H9 (cell line): ENCODE measurements around the gene SELE. TPM values are rescaled to one million over a fixed set of nuclear protein-coding genes. Genes with fewer than 3 reads are reported as not detected.

ENCODE experiments used
- DNase-seq: peaks from one replicate; pipeline ENCODE4 v3.0.0-alpha.2; 2017
- H2AFZ ChIP-seq: one replicate; pipeline ENCODE4 v1.6.1; 2013; ENCODE audit warnings: mild to moderate bottlenecking, low read length, control low read depth, moderate library complexity
- H2AK5ac ChIP-seq: 2 replicates; pipeline ENCODE4 v1.6.1; 2013; ENCODE audit warnings: low read length, control low read depth, mixed read lengths; ENCODE audit not compliant: insufficient read length
- H2BK120ac ChIP-seq: one replicate; pipeline ENCODE4 v1.6.1; 2013; ENCODE audit warnings: low read depth, mild to moderate bottlenecking, low read length, control low read depth, inconsistent platforms; ENCODE audit not compliant: poor library complexity, severe bottlenecking
- H2BK12ac ChIP-seq: 2 replicates; pipeline ENCODE4 v1.6.1; 2013; ENCODE audit warnings: low read length, control low read depth, mixed read lengths, low read depth; ENCODE audit not compliant: insufficient read length
- H2BK15ac ChIP-seq: 2 replicates; pipeline ENCODE4 v1.6.1; 2013; ENCODE audit warnings: low read depth, low read length, control low read depth
- H2BK20ac ChIP-seq: one replicate; pipeline ENCODE4 v1.6.1; 2013; ENCODE audit warnings: low read depth, mild to moderate bottlenecking, low read length, control low read depth, inconsistent platforms; ENCODE audit not compliant: poor library complexity, severe bottlenecking
- H2BK5ac ChIP-seq: 2 replicates; pipeline ENCODE4 v1.6.1; 2013; ENCODE audit warnings: low read length, control low read depth, mixed read lengths; ENCODE audit not compliant: insufficient read length
- H3K14ac ChIP-seq: 2 replicates; pipeline ENCODE4 v1.6.1; 2013; ENCODE audit warnings: low read length, control low read depth; ENCODE audit not compliant: insufficient read depth
- H3K18ac ChIP-seq: 2 replicates; pipeline ENCODE4 v1.6.1; 2013; ENCODE audit warnings: low read depth, mild to moderate bottlenecking, mixed read lengths, low read length, control low read depth; ENCODE audit not compliant: insufficient read length
- H3K23ac ChIP-seq: 2 replicates; pipeline ENCODE4 v1.6.1; 2013; ENCODE audit warnings: low read length, control low read depth, mixed read lengths, low read depth; ENCODE audit not compliant: insufficient read length
- H3K23me2 ChIP-seq: 2 replicates; pipeline ENCODE4 v1.6.1; 2013; ENCODE audit warnings: low read depth, mild to moderate bottlenecking, mixed read lengths, low read length, control low read depth; ENCODE audit not compliant: insufficient read length, poor library complexity, severe bottlenecking
- H3K27ac ChIP-seq: 2 replicates; pipeline ENCODE4 v1.5.1; 2013; ENCODE audit warnings: low read length, control low read depth, mixed read lengths, low read depth; ENCODE audit not compliant: insufficient read length
- H3K27me3 ChIP-seq: 2 replicates; pipeline ENCODE4 v1.6.1; 2013; ENCODE audit warnings: low read length, control low read depth, inconsistent platforms; ENCODE audit not compliant: insufficient read depth
- H3K4ac ChIP-seq: 2 replicates; pipeline ENCODE4 v1.6.1; 2013; ENCODE audit warnings: low read depth, mild to moderate bottlenecking, control low read depth, inconsistent platforms, low read length, moderate library complexity
- H3K4me1 ChIP-seq: 2 replicates; pipeline ENCODE4 v1.6.1; 2013; ENCODE audit warnings: low read length, control low read depth, inconsistent platforms; ENCODE audit not compliant: insufficient read depth
- H3K4me2 ChIP-seq: 2 replicates; pipeline ENCODE4 v1.6.1; 2013; ENCODE audit warnings: low read length, control low read depth, mixed read lengths; ENCODE audit not compliant: insufficient read length, insufficient read depth
- H3K56ac ChIP-seq: 2 replicates; pipeline ENCODE4 v1.6.1; 2013; ENCODE audit warnings: low read depth, mild to moderate bottlenecking, mixed read lengths, low read length, control low read depth; ENCODE audit not compliant: insufficient read length
- H3K79me1 ChIP-seq: 2 replicates; pipeline ENCODE4 v1.6.1; 2013; ENCODE audit warnings: low read depth, mild to moderate bottlenecking, moderate library complexity, low read length, control low read depth, inconsistent platforms; ENCODE audit not compliant: insufficient read depth, poor library complexity, severe bottlenecking
- H3K79me2 ChIP-seq: 2 replicates; pipeline ENCODE4 v1.6.1; 2013; ENCODE audit warnings: low read length, control low read depth, inconsistent platforms; ENCODE audit not compliant: insufficient read depth
- H3K9ac ChIP-seq: 2 replicates; pipeline ENCODE4 v1.6.1; 2013; ENCODE audit warnings: low read length, control low read depth, mixed read lengths; ENCODE audit not compliant: insufficient read length; ENCODE audit errors: extremely low read depth
- H3K9me3 ChIP-seq: one replicate; pipeline ENCODE4 v1.6.1; 2013; ENCODE audit warnings: low read depth, low read length, inconsistent platforms; ENCODE audit not compliant: control insufficient read depth
- H3T11ph ChIP-seq: one replicate; pipeline ENCODE4 v1.6.1; 2013; ENCODE audit warnings: mild to moderate bottlenecking, low read length, control low read depth, inconsistent platforms
- H4K20me1 ChIP-seq: one replicate; pipeline ENCODE4 v1.6.1; 2013; ENCODE audit not compliant: control insufficient read depth, insufficient read length, insufficient read depth
- H4K5ac ChIP-seq: 2 replicates; pipeline ENCODE4 v1.6.1; 2013; ENCODE audit warnings: low read depth, mild to moderate bottlenecking, mixed read lengths, low read length, control low read depth; ENCODE audit not compliant: insufficient read length
- H4K8ac ChIP-seq: replicated peaks from 2 replicates; pipeline ENCODE4 v1.6.1; 2013; ENCODE audit warnings: low read length, control low read depth, mixed read lengths, low read depth; ENCODE audit not compliant: insufficient read length
- H4K91ac ChIP-seq: 2 replicates; pipeline ENCODE4 v1.6.1; 2013; ENCODE audit warnings: low read depth, mild to moderate bottlenecking, moderate library complexity, mixed read lengths, low read length, control low read depth; ENCODE audit not compliant: insufficient read length
- H3K27ac Mint-ChIP-seq, 3 experiments: 2 replicates in 2 of 3; 3 replicates in 1 of 3; pipeline ENCODE4 v1.8.0; 2020 to 2021; ENCODE audit warnings: mixed read lengths in 3 of 3, mild to moderate bottlenecking in 1 of 3, moderate library complexity in 1 of 3
- H3K27me3 Mint-ChIP-seq: 2 replicates; pipeline ENCODE4 v1.8.0; 2021; ENCODE audit warnings: low read depth, mild to moderate bottlenecking, moderate library complexity, mixed read lengths
- H3K36me3 Mint-ChIP-seq, 3 experiments: 2 replicates in 2 of 3; 3 replicates in 1 of 3; pipeline ENCODE4 v1.8.0; 2020 to 2021; ENCODE audit warnings: low read depth in 3 of 3, mixed read lengths in 3 of 3; ENCODE audit not compliant: insufficient read depth in 1 of 3
- H3K4me1 Mint-ChIP-seq, 2 experiments: 2 replicates each; pipeline ENCODE4 v1.8.0; 2020; ENCODE audit warnings: mixed read lengths in 2 of 2
- H3K4me3 Mint-ChIP-seq, 2 experiments: 2 replicates in 1 of 2; 3 replicates in 1 of 2; pipeline ENCODE4 v1.8.0; 2020 to 2021; ENCODE audit warnings: mild to moderate bottlenecking in 2 of 2, mixed read lengths in 2 of 2, moderate library complexity in 1 of 2
- H3K9me3 Mint-ChIP-seq, 2 experiments: 2 replicates in 1 of 2; 3 replicates in 1 of 2; pipeline ENCODE4 v1.8.0; 2020; ENCODE audit warnings: mild to moderate bottlenecking in 2 of 2, mixed read lengths in 2 of 2, moderate library complexity in 1 of 2
- WGBS: extraction: QIAGEN DNeasy Blood & Tissue Kit; methylation state at CpG from one replicate; pipeline ENCODE4 v1.1.7; 2013; ENCODE audit warnings: missing lambda C conversion rate, low lambda C conversion rate, mixed read lengths; ENCODE audit not compliant: insufficient read length; ENCODE audit errors: extremely low coverage; 5-methylcytosine and 5-hydroxymethylcytosine counted together
- total RNA-seq: library from RNA; stranded (reverse); gene quantifications from 2 replicates; pipeline ENCODE4 v1.2.1, GENCODE V29; 2021
- TF ChIP-seq, protein P1 (sequence below): fragments of 200-600 bp; sonication (generic); conservative IDR thresholded peaks from 3 replicates; pipeline ENCODE4 v1.8.0; 2021; ENCODE audit warnings: antibody characterized with exemption, mild to moderate bottlenecking

The SELE gene
- total RNA-seq, 1 experiment from 2014 or later, result not detected

DNA sequence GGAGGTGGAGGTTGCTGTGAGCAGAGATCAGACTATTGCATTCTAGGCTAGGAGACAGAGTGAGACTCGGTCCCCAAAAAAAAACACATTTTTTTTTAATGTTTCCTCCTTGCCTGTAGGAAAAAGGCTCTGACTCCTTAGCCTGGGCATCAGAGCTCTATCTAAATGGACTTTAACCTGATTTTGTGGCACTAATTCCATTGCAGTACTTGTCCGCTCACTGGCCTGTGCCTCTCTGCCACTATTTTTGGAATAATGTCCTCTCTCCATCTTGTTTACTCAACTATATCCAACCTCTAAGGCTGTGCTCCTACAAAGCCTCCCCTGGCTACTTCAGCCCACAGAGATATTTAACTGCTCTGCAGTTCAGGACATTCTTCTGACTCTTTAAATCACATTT, 34.3 kb upstream of the SELE start:
- Histone ChIP-seq H3K27me3 (no peaks in the 10 kb centered on the region), H3K23ac (no peak overlapping the region), H2BK120ac (no peak overlapping the region), H2BK20ac (no peak overlapping the region), H3K27ac (no peak overlapping the region), H3K4me2 (no peak overlapping the region), H3K14ac (no peak overlapping the region), H3K23me2 (no peaks in the 10 kb centered on the region), H2AFZ (no peak overlapping the region), H2BK5ac (no peak overlapping the region), H4K5ac (no peak overlapping the region), H3K18ac (no peak overlapping the region), H3T11ph (no peak overlapping the region), H3K79me1 (no peaks in the 10 kb centered on the region), H3K4me1 (no peaks in the 10 kb centered on the region), H2AK5ac (no peak overlapping the region), H3K9ac (no peak overlapping the region), H3K9me3 (no peaks in the 10 kb centered on the region), H2BK15ac (no peak overlapping the region), H3K56ac (no peak overlapping the region), H3K4ac (no peak overlapping the region), H4K91ac (no peak overlapping the region), H2BK12ac (no peak overlapping the region), H3K79me2 (no peaks in the 10 kb centered on the region), H4K8ac (no peak overlapping the region), H4K20me1 (no peaks in the 10 kb centered on the region)
- H3K4me1 Mint-ChIP-seq, result no peaks in the 10 kb centered on the region
- H3K27me3 Mint-ChIP-seq, result no peaks in the 10 kb centered on the region; the same call in 1 of the 2 replicates
- no peaks in the 10 kb centered on the region for H3K36me3 Mint-ChIP-seq
- no peaks in the 10 kb centered on the region for H3K9me3 Mint-ChIP-seq
- TF ChIP-seq, protein P1, sequence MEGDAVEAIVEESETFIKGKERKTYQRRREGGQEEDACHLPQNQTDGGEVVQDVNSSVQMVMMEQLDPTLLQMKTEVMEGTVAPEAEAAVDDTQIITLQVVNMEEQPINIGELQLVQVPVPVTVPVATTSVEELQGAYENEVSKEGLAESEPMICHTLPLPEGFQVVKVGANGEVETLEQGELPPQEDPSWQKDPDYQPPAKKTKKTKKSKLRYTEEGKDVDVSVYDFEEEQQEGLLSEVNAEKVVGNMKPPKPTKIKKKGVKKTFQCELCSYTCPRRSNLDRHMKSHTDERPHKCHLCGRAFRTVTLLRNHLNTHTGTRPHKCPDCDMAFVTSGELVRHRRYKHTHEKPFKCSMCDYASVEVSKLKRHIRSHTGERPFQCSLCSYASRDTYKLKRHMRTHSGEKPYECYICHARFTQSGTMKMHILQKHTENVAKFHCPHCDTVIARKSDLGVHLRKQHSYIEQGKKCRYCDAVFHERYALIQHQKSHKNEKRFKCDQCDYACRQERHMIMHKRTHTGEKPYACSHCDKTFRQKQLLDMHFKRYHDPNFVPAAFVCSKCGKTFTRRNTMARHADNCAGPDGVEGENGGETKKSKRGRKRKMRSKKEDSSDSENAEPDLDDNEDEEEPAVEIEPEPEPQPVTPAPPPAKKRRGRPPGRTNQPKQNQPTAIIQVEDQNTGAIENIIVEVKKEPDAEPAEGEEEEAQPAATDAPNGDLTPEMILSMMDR, result no peak
- H3K27ac Mint-ChIP-seq, result no peak overlapping the region; a peak in 1 of 7 replicates
- H3K4me3 Mint-ChIP-seq, result no peak overlapping the region
- WGBS, result no CpG with 5 or more reads among the region's 2 CpGs
- no peak for DNase-seq
